HepG2 (cell line): ENCODE data around the gene ACTG2. TPM values are rescaled to one million over a fixed set of nuclear protein-coding genes. Genes with fewer than 3 reads are reported as not detected.

ENCODE experiments used
- CCDC6 ChIP-seq: sonication (generic); formaldehyde crosslinking; IDR thresholded peaks from 2 replicates; pipeline ENCODE4 v1.8.1; 2022; ENCODE audit warnings: mild to moderate bottlenecking, missing genetic modification reagents, moderate library complexity
- EEA1 ChIP-seq: sonication (generic); formaldehyde crosslinking; IDR thresholded peaks from 2 replicates; pipeline ENCODE4 v1.5.1; 2020; ENCODE audit warnings: mild to moderate bottlenecking, missing genetic modification reagents, borderline replicate concordance
- EP300 ChIP-seq, 3 experiments: sonication (generic) in 1 of 3; formaldehyde crosslinking in 1 of 3; IDR thresholded peaks; 2 replicates each; pipeline versions ENCODE4 v1.5.1 to v1.6.1; 2011 to 2020; ENCODE audit warnings: low read depth in 2 of 3, low read length in 2 of 3, borderline replicate concordance in 1 of 3, improper control_type of control experiment in 1 of 3, mild to moderate bottlenecking in 1 of 3, missing genetic modification reagents in 1 of 3, moderate library complexity in 1 of 3
- HOXA5 ChIP-seq: sonication (generic); formaldehyde crosslinking; IDR thresholded peaks from 2 replicates; pipeline ENCODE4 v1.4.0; 2020; ENCODE audit warnings: missing genetic modification reagents
- IKZF5 ChIP-seq: IDR thresholded peaks from 2 replicates; pipeline ENCODE4 v1.6.1; 2018; ENCODE audit warnings: missing genetic modification reagents, mild to moderate bottlenecking, missing compliant biosample characterization
- ISX ChIP-seq: sonication (generic); formaldehyde crosslinking; conservative IDR thresholded peaks from 2 replicates; pipeline ENCODE4 v1.5.0; 2020; ENCODE audit warnings: missing genetic modification reagents
- KDM1A ChIP-seq: IDR thresholded peaks from 2 replicates; pipeline ENCODE4 v1.6.1; 2016; ENCODE audit warnings: missing compliant biosample characterization
- NFE2L2 ChIP-seq: fragments of 150-350 bp; IDR thresholded peaks from 2 replicates; pipeline ENCODE4 v1.6.1; 2014; ENCODE audit warnings: low read length
- PBX3 ChIP-seq: sonication (generic); formaldehyde crosslinking; IDR thresholded peaks from 2 replicates; pipeline ENCODE4 v1.8.1; 2023; ENCODE audit warnings: missing genetic modification reagents, inconsistent platforms, borderline replicate concordance
- RORA ChIP-seq: sonication (generic); formaldehyde crosslinking; IDR thresholded peaks from 2 replicates; pipeline ENCODE4 v1.5.0; 2020; ENCODE audit warnings: mild to moderate bottlenecking, missing genetic modification reagents, moderate library complexity
- SNRNP70 ChIP-seq: fragments of 200-400 bp; formaldehyde crosslinking; IDR thresholded peaks from 2 replicates; pipeline ENCODE4 v1.6.1; 2017; ENCODE audit warnings: mild to moderate bottlenecking, low read depth, low read length, moderate library complexity
- WIZ ChIP-seq: sonication (generic); formaldehyde crosslinking; IDR thresholded peaks from 2 replicates; pipeline ENCODE4 v1.5.1; 2020; ENCODE audit warnings: mild to moderate bottlenecking, missing genetic modification reagents
- ZNF329 ChIP-seq: sonication (generic); formaldehyde crosslinking; IDR thresholded peaks from 2 replicates; pipeline ENCODE4 v1.9.0; 2021; ENCODE audit warnings: low read depth, mild to moderate bottlenecking, missing genetic modification reagents
- ZNF441 ChIP-seq: sonication (generic); formaldehyde crosslinking; IDR thresholded peaks from 2 replicates; pipeline ENCODE4 v1.7.0; 2021; ENCODE audit warnings: missing genetic modification reagents, borderline replicate concordance
- ZNF572 ChIP-seq: sonication (generic); formaldehyde crosslinking; IDR thresholded peaks from 2 replicates; pipeline ENCODE4 v1.5.1; 2020; ENCODE audit warnings: mild to moderate bottlenecking, missing genetic modification reagents
- ZNF687 ChIP-seq: sonication (generic); formaldehyde crosslinking; IDR thresholded peaks from 2 replicates; pipeline ENCODE4 v1.5.1; 2020; ENCODE audit warnings: mild to moderate bottlenecking, missing genetic modification reagents, moderate library complexity
- ZNF704 ChIP-seq: sonication (generic); formaldehyde crosslinking; IDR thresholded peaks from 2 replicates; pipeline ENCODE4 v1.8.1; 2023; ENCODE audit warnings: mild to moderate bottlenecking, inconsistent platforms, moderate library complexity, missing genetic modification reagents, borderline replicate concordance
- ZNF883 ChIP-seq: sonication (generic); formaldehyde crosslinking; IDR thresholded peaks from 2 replicates; pipeline ENCODE4 v1.5.1; 2020; ENCODE audit warnings: mild to moderate bottlenecking, missing genetic modification reagents; ENCODE audit errors: not compliant biosample characterization
- polyA plus RNA-seq, 8 experiments: library from polyadenylated mRNA; depleted of rRNA in 3 of 8; stranded (reverse) in 7 of 8; unstranded in 1 of 8; fragments of >200 nt; fragmentation: Illumina TruSeq in 4 of 8; extraction: Trizol in 4 of 8; gene quantifications; 2 replicates each; pipeline versions ENCODE4 v1.2.1 to v1.2.3, GENCODE V29; 2011 to 2016; ENCODE audit warnings: low read depth in 4 of 8, missing spikeins in 1 of 8, mixed read lengths in 1 of 8; ENCODE audit not compliant: insufficient read depth in 1 of 8
- total RNA-seq, 5 experiments: library from RNA; depleted of rRNA; stranded (reverse); fragments of >200 nt; fragmentation: Illumina TruSeq; extraction: Trizol; gene quantifications; 2 replicates each; pipeline ENCODE4 v1.2.3, GENCODE V29; 2016; ENCODE audit warnings: low read depth in 1 of 5

Gene ACTG2
- total and polyA plus RNA-seq, 2 of the 13 experiments (the other 11 are each of a cell fraction or from before 2014, with no cell fraction given) = 0.13 TPM; not detected in 1

GRCh38 chr2:73926493-73927327 lies 33.9 kb downstream of the ACTG2 start, which contains the start of gene DGUOK (continued):
- TF ChIP-seq ZNF687 (CRISPR knock-in tag) (peak; percentile 100), ZNF572 (CRISPR knock-in tag) (peak; percentile 90; the same call in 1 of the 2 replicates), PBX3 (no peak), SNRNP70 (no peak), ZNF441 (CRISPR knock-in tag) (peak; percentile 88), RORA (no peak), ISX (CRISPR knock-in tag) (no peak), NFE2L2 (no peak), ZNF329 (CRISPR knock-in tag) (peak; percentile 84; the same call in 1 of the 2 replicates), KDM1A (no peak), EEA1 (CRISPR knock-in tag) (0 out of 2 replicates have a peak, but pooled peaks have one; percentile 34), ZNF704 (CRISPR knock-in tag) (peak; percentile 90; the same call in 1 of the 2 replicates), HOXA5 (CRISPR knock-in tag) (peak; percentile 77; the same call in 1 of the 2 replicates), ZNF883 (peak; percentile 82), IKZF5 (CRISPR knock-in tag) (peak; percentile 96), EP300 (IDR thresholded peaks at IDR 0.05; ENCODE audit: low read depth in 2 of 2, low read length in 2 of 2) (peak; percentile 49 to 64; a peak in 2 of 4 replicates), EP300 (CRISPR knock-in tag; IDR thresholded peaks at IDR 0.05; ENCODE audit: borderline replicate concordance) (peak; percentile 55), CCDC6 (peak; percentile 73; the same call in 1 of the 2 replicates), WIZ (CRISPR knock-in tag) (0 out of 2 replicates have a peak, but pooled peaks have one; percentile 85)
